ENCODE data around the gene HIGD2A. TPM values are rescaled to one million over a fixed set of nuclear protein-coding genes. Genes with fewer than 3 reads are reported as not detected.

The HIGD2A gene
- polyA plus RNA-seq, 1 of the 3 experiments (the other 2 are of a cell fraction): 211 TPM

- TF ChIP-seq GABPA (IDR thresholded peaks at IDR 0.05; ENCODE audit: low read depth): no peak
- peak; percentile 58 for TF ChIP-seq GATA2 (CRISPR knock-in tag; IDR thresholded peaks at IDR 0.05)
- CTCF ChIA-PET: interaction anchor here (0.6 kb wide), 1 partner anchor 21 kb away, joined by 3 read pairs; no protein-coding TSS in a partner anchor
These were observed 36.3 kb upstream of the HIGD2A start for GRCh38 chr5:176352116-176352878.

GRCh38 chr5:176353533-176353932 is 35.0 kb upstream of the HIGD2A start:
- TF ChIP-seq REST (IDR thresholded peaks at IDR 0.05; ENCODE audit: low read depth, low read length): no peak
- no peak for TF ChIP-seq NRF1 (IDR thresholded peaks at IDR 0.05; ENCODE audit: low read depth, low read length)
- Histone ChIP-seq H3K4me1 (ENCODE audit: control insufficient read depth in 1 of 2, insufficient read depth in 2 of 2, low read depth in 1 of 2, low read length in 1 of 2) (peaks cover 0 to 7% of the 10 kb centered on the region in 2 experiments; a peak in 1 of 4 replicates), H3K9ac (no peak overlapping the region), H3K27ac (ENCODE audit: low read depth in 2 of 2, low read length in 1 of 2) (no peak overlapping the region), H3K36me3 (replicated peaks in 1 of 2; ENCODE audit: control insufficient read depth in 1 of 2, insufficient read depth in 2 of 2, low read length in 1 of 2) (peaks cover 55 to 77% of the 10 kb centered on the region in 2 experiments), H3F3A (replicated peaks; ENCODE audit: insufficient read depth) (peaks cover 3% of the 10 kb centered on the region), H2AFZ (ENCODE audit: low read depth) (no peak overlapping the region), H3K4me2 (no peak overlapping the region), H3K9me2 (no peaks in the 10 kb centered on the region), H3K27me3 (ENCODE audit: insufficient read depth) (no peaks in the 10 kb centered on the region), H3K79me2 (ENCODE audit: insufficient read depth) (peaks cover 88% of the 10 kb centered on the region), H3K9me3 (no peaks in the 10 kb centered on the region), H4K20me1 (ENCODE audit: insufficient read depth) (peaks cover 53% of the 10 kb centered on the region), H3K4me3 (ENCODE audit: low read depth in 2 of 2, low read length in 1 of 2) (no peak overlapping the region)
- POLR2A ChIA-PET: no interaction called here
- CTCF ChIA-PET: no interaction called here
- DNase-seq: no peak
- 100% methylated on average over 4 of the region's 4 CpGs for WGBS (ENCODE audit: low lambda C conversion rate)

More at GRCh38 chr5:176352116-176352878, 36.3 kb upstream of the HIGD2A start:
- Histone ChIP-seq H3K27me3 (ENCODE audit: insufficient read depth) (no peaks in the 10 kb centered on the region), H3K9ac (no peak overlapping the region), H3K9me2 (no peaks in the 10 kb centered on the region), H3K27ac (ENCODE audit: low read depth in 2 of 2, low read length in 1 of 2) (no peak overlapping the region), H4K20me1 (ENCODE audit: insufficient read depth) (peaks cover 45% of the 10 kb centered on the region), H3K4me2 (no peak overlapping the region), H3F3A (replicated peaks; ENCODE audit: insufficient read depth) (peaks cover 3% of the 10 kb centered on the region), H3K9me3 (no peaks in the 10 kb centered on the region), H3K36me3 (replicated peaks in 1 of 2; ENCODE audit: control insufficient read depth in 1 of 2, insufficient read depth in 2 of 2, low read length in 1 of 2) (peaks cover 55 to 82% of the 10 kb centered on the region in 2 experiments), H3K4me1 (ENCODE audit: control insufficient read depth in 1 of 2, insufficient read depth in 2 of 2, low read depth in 1 of 2, low read length in 1 of 2) (peaks cover 0 to 7% of the 10 kb centered on the region in 2 experiments; a peak in 1 of 4 replicates), H3K79me2 (ENCODE audit: insufficient read depth) (peaks cover 75% of the 10 kb centered on the region), H2AFZ (ENCODE audit: low read depth) (no peak overlapping the region), H3K4me3 (ENCODE audit: low read depth in 2 of 2, low read length in 1 of 2) (no peak overlapping the region)
- no peak for DNase-seq
- 87% methylated on average over 5 of the region's 5 CpGs for WGBS (ENCODE audit: low lambda C conversion rate)
- POLR2A ChIA-PET: interaction anchor here (1.9 kb wide), 1 partner anchor 9 kb away, joined by 5 read pairs; the partner anchor contains the start of gene KIAA1191

Data from SK-N-SH (cell line).